GM12801 (cell line): Measurements from ENCODE around the gene CABLES2.

ENCODE experiments used
- TF ChIP-seq, protein P1 (sequence below): IDR thresholded peaks from one replicate; pipeline ENCODE4 v1.5.1; 2011; ENCODE audit warnings: control low read depth; ENCODE audit not compliant: insufficient read length; ENCODE audit errors: extremely low read depth

The CABLES2 gene

GRCh38 chr20:62404112-62404665 is 2.9 kb downstream of the CABLES2 start:
- TF ChIP-seq, protein P1, sequence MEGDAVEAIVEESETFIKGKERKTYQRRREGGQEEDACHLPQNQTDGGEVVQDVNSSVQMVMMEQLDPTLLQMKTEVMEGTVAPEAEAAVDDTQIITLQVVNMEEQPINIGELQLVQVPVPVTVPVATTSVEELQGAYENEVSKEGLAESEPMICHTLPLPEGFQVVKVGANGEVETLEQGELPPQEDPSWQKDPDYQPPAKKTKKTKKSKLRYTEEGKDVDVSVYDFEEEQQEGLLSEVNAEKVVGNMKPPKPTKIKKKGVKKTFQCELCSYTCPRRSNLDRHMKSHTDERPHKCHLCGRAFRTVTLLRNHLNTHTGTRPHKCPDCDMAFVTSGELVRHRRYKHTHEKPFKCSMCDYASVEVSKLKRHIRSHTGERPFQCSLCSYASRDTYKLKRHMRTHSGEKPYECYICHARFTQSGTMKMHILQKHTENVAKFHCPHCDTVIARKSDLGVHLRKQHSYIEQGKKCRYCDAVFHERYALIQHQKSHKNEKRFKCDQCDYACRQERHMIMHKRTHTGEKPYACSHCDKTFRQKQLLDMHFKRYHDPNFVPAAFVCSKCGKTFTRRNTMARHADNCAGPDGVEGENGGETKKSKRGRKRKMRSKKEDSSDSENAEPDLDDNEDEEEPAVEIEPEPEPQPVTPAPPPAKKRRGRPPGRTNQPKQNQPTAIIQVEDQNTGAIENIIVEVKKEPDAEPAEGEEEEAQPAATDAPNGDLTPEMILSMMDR, result no peak

DNA sequence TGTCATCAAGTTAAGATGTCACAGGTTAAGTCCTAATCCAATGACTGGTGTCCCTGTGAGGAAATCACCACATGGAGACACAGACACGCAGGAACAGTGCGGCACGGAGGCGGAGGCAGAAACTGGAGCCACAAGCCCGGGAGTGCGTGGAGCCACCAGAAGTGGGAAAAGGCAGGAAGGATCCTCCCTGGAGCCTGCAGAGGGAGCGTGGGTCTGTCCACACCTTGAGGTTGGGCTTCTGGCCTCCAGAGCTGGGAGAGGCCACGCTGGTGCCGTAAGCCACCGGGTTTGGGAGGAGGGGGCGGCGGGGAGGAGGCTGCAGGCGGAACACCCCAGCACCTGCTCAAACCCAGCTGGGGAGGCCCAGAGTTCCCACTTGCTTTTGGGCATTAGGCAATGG is 3.8 kb downstream of the CABLES2 start:
- TF ChIP-seq, protein P1, result no peak

- TF ChIP-seq, protein P1, result no peak
Observed at GRCh38 chr20:62402456-62403150, 4.5 kb downstream of the CABLES2 start.

- TF ChIP-seq, protein P1, result no peak
Observed at GRCh38 chr20:62401331-62401779, 5.7 kb downstream of the CABLES2 start.

DNA sequence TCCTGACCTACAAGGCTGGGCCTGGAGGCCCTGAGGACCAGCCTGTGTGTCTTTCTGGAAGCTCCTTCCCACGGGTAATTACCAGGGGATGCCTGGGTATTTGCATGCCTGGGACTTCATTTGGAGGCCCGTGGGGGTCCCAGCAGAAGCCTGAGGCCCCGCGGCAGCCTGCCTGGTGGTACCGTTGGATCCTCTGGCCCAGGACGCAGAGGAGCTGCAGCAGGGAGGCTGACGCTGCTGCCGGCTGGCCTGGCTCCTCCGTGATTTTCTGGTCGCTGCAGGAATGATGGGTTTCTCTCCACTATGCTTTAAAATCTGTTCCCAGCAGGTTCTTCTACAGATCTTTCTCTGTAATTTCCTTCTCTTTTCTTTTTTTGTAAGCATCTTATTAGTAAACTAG is 6.5 kb downstream of the CABLES2 start:
- TF ChIP-seq, protein P1, result no peak

GRCh38 chr20:62400021-62400420 is 7.1 kb downstream of the CABLES2 start:
- TF ChIP-seq, protein P1, result no peak

DNA sequence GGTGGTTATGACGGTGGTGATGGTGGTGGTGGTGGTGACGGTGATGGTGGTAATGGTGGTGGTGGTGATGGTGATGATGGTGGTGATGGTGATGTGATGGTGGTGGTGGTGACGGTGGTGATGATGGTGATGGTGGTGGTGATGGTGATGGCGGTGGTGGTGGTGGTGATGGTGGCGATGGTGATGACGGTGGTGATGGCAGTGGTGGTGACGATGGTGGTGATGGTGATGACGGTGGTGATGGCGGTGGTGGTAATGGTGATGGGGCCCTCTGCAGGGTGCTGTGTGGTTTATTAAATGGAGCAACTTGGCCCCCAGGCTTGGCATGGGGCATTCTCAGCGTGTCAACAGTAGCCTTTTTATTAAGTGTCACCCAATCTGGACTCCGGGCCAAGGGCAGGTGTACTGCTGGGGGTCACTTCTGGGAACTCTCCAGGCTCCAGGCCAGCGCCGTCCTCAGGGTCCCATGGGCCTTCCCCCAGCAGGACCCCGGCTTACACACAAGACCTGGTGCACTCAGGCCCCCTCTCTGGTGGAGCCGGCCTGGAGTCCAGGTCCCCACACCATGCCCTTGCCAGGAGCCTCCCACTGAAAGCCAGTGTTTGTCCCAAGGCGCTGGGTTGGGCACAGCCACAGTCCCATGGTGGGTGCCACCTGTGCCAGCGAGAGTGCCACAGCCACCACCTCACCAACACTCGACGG is 8.8 kb downstream of the CABLES2 start:
- TF ChIP-seq, protein P1, result no peak
